ENCODE results near the gene FIGN. TPM values are rescaled to one million over a fixed set of nuclear protein-coding genes. Genes with fewer than 3 reads are reported as not detected.

The FIGN gene
- total RNA-seq, 3 donors from 2014 or later: not detected

DNA sequence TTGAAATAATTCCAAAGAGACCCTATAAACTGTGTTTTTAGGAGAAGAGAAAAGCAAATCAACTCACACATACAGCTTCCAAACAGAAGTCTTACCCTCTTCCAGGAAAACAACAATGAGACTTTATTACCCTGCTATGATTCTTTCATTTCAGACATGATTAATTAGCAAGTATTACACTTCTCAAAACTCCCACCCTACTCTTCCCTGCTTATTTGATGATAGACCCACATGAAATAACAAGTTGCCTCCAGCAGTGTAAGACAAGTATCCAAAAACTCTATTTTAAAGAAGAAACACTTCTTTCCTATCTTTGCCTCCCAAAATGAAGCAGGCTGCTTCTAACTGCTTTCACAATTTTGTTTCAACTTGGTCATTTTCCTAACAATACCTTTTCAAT lies 4.1 kb downstream of the FIGN start:
- ATAC-seq (no peak), DNase-seq (no peak)
- peaks cover 3% of the 10 kb centered on the region for H3K4me1 Mint-ChIP-seq (ENCODE audit: low read depth)
- peaks cover 12% of the 10 kb centered on the region for H3K27me3 Mint-ChIP-seq (ENCODE audit: low read depth)
- H3K36me3 Mint-ChIP-seq (ENCODE audit: insufficient read depth): no peaks in the 10 kb centered on the region
- H3K9me3 Mint-ChIP-seq: peaks cover 4% of the 10 kb centered on the region
- no peak overlapping the region for H3K4me3 Mint-ChIP-seq

DNA sequence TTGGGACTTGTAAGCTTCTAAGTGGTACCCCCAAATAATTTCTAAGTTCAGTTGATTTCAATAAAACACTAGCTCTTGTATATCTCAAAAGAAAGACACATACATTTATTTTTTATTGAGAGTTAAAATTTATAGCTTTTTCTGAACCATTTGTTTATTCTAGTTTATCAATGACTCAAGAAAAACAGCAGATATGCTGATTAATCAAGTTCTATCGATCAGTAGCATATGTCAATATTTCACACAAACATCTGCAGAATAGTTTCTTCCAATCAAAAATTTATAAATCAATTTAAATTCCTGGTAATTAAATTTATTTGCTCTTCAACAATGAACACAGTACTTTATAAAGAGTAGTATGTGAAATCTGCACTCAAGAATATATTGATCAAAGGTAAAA lies 5.3 kb downstream of the FIGN start:
- H3K4me1 Mint-ChIP-seq (ENCODE audit: low read depth): no peaks in the 10 kb centered on the region
- peaks cover 8% of the 10 kb centered on the region for H3K27me3 Mint-ChIP-seq (ENCODE audit: low read depth)

DNA sequence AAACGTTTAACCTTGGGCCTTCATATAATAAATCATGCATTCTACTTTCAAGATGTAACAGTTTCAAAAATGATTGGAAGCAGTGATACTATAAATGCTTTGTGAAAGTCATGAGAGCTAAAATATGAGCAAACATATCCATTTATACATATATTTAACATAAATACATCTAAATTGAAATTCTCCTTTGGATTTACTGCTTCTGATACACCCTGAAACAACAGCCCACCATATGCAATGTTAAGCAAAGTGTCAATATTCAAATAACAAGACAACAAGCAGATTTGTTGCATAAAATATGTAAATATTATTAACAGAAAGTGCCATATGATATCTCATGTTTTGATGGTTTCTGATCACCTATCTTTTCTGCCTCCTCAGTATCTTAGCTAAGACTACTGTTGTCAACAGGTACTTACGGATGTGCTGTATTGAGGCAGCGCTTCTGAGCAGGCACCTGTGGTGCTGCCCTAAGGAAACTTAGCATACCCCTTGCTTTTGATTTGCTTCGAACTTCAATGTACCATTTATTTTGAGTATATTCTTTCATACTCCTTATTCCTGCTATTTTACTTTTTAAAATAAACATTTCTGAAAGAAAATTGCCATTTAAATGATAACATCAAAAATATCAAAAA lies 6.1 kb downstream of the FIGN start:
- Mint-ChIP-seq H3K4me3 (no peak overlapping the region), H3K27me3 (ENCODE audit: low read depth) (peaks cover under 1% of the 10 kb centered on the region), H3K36me3 (ENCODE audit: insufficient read depth) (no peaks in the 10 kb centered on the region), H3K4me1 (ENCODE audit: low read depth) (no peaks in the 10 kb centered on the region), H3K9me3 (no peaks in the 10 kb centered on the region)
- DNase-seq (no peak), ATAC-seq (no peak)

More for the DNA sequence above, 5.3 kb downstream of the FIGN start:
- Mint-ChIP-seq H3K4me3 (no peak overlapping the region), H3K36me3 (ENCODE audit: insufficient read depth) (no peaks in the 10 kb centered on the region), H3K9me3 (no peaks in the 10 kb centered on the region)
- no peak for DNase-seq
- ATAC-seq: no peak

DNA sequence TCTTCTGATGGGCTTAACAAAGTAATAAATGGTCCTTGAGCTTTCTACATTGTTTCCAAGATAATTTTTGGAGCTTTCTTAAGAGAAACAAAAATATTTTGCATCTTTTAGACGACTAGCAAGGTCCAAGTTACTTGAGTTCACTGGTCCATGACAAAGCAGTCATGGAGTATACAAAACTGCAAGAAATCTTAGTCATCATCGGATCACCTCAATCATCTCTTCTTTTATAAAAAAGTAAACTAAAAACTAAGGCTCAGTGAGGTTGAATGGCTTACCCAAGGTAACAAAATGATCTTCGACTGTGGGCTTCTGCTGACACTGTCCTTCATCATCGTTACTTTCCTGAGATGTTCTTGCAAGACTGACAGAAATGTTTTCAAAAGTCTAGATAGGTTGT lies 11.9 kb downstream of the FIGN start:
- no peak overlapping the region for H3K4me3 Mint-ChIP-seq
- DNase-seq (no peak), ATAC-seq (no peak)
- H3K27me3 Mint-ChIP-seq (ENCODE audit: low read depth): no peaks in the 10 kb centered on the region
- no peaks in the 10 kb centered on the region for H3K36me3 Mint-ChIP-seq (ENCODE audit: insufficient read depth)
- H3K4me1 Mint-ChIP-seq (ENCODE audit: low read depth): no peaks in the 10 kb centered on the region
- no peaks in the 10 kb centered on the region for H3K9me3 Mint-ChIP-seq

DNA sequence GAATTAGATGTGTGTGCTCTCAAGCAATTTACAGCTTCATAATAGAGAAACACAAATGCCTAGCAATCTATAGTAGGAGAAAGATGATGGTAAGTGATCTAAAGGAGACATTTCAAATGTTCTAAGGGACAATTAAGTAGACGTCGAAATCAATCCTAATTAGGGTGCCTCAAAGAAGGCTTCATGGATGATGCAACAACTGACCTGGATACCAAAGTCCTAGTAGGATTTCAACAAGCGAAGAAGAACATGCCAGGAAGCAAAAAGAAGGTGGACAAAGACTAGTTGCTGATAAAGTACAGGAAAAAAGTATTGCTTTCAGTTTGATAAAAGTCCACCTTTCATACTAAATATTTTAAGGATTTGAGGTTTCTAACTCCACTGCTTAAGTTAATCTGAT lies 12.5 kb downstream of the FIGN start:
- Mint-ChIP-seq H3K9me3 (no peaks in the 10 kb centered on the region), H3K27me3 (ENCODE audit: low read depth) (no peaks in the 10 kb centered on the region), H3K36me3 (ENCODE audit: insufficient read depth) (no peaks in the 10 kb centered on the region), H3K4me1 (ENCODE audit: low read depth) (no peaks in the 10 kb centered on the region), H3K4me3 (no peak overlapping the region)
- ATAC-seq: no peak
- DNase-seq: no peak

DNA sequence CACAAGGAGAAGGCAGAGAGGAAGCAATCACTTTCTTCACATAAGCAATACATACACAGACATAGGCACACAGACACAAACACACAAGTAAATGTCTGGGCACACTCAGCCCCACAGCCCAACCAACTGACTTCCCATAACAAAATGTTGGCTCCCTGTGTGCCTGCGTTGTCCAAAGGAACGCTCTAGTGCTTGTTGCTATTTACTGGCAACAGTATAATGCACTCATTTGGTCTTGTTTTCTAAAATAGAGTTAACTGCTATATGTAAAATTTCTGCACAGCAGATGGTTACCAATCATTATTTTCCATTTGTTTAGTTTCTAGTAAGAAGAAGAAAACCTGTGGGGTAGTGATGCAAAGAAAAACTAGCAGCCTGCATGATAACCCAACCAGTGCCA lies 16.5 kb downstream of the FIGN start:
- Mint-ChIP-seq H3K36me3 (ENCODE audit: insufficient read depth) (no peaks in the 10 kb centered on the region), H3K9me3 (no peaks in the 10 kb centered on the region), H3K4me3 (no peak overlapping the region), H3K27me3 (ENCODE audit: low read depth) (no peaks in the 10 kb centered on the region), H3K4me1 (ENCODE audit: low read depth) (no peaks in the 10 kb centered on the region)
- ATAC-seq (no peak), DNase-seq (no peak)

DNA sequence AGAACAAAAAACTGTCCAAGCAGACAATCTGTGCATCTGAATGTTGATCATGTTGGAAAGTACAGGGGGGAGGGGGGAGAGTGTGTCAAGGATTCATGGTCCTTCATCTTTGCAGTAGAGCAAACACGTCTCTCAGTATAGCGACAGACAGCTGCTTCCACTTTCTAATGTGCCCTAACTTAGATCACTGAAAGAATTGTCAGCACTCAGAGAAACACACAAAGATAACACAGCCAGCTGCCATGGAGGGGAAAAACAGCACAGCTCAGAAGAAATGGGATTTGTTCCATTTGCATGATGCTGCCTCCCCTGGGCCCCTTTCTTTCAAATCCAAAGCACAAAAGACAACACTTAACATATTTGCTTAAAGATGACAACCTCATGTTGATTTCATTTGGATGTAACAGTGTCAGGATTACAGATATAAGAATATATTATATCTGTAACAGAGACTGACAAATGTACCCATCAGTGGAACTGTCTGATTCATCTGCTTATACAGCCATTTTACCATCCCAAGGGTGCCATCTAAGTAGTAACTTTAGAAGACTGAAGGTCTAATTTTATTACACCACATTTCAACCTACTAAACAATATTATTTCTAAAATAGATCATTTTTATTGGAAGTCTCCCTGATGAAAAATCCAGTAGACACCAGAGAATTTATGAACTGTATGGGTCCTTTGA lies 17.7 kb downstream of the FIGN start:
- no peak for DNase-seq
- H3K27me3 Mint-ChIP-seq (ENCODE audit: low read depth): no peaks in the 10 kb centered on the region
- H3K4me3 Mint-ChIP-seq: no peak overlapping the region
- no peaks in the 10 kb centered on the region for H3K9me3 Mint-ChIP-seq
- ATAC-seq: no peak
- no peaks in the 10 kb centered on the region for H3K36me3 Mint-ChIP-seq (ENCODE audit: insufficient read depth)
- H3K4me1 Mint-ChIP-seq (ENCODE audit: low read depth): no peaks in the 10 kb centered on the region

DNA sequence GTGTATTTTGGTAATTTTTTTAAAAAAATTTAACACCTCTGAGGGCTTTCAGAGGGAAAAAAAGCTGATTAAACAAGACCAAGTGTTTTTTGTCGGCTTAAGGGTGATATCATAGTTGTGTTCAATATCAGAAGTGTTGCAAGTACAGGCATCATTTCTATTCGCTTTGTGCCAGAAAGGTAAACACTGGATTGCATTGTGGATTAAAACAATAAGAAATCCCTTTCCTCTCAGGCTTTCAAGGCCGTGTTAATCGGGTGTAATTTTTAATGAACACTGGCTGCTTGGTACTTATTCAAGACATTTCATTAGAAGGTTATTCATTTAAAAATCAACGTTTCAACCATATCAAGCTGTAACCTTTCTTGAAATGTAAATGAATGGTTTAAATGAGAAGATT lies 18.3 kb downstream of the FIGN start:
- no peaks in the 10 kb centered on the region for H3K36me3 Mint-ChIP-seq (ENCODE audit: insufficient read depth)
- DNase-seq (no peak), ATAC-seq (no peak)
- no peaks in the 10 kb centered on the region for H3K27me3 Mint-ChIP-seq (ENCODE audit: low read depth)
- no peaks in the 10 kb centered on the region for H3K4me1 Mint-ChIP-seq (ENCODE audit: low read depth)
- no peak overlapping the region for H3K4me3 Mint-ChIP-seq
- no peaks in the 10 kb centered on the region for H3K9me3 Mint-ChIP-seq

DNA sequence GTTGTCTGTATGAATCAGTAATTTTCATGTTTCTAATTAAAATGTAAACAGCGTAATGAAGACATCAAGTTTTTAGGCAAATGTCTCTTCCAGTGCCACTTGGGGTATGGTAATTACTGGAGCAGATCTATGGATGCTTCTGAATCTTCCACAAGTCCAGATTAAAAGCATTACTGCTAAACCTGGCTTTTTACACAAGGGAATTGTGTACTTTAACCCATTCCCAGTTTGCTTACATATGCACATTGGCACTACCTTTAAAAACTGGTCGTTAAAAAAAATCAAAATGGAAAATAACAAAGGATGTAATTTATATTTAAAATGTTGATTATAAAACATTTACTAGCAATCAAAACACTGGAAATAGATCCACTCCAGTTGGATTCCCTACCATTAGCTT lies 19.7 kb downstream of the FIGN start:
- H3K4me3 Mint-ChIP-seq: no peak overlapping the region
- no peaks in the 10 kb centered on the region for H3K27me3 Mint-ChIP-seq (ENCODE audit: low read depth)
- H3K9me3 Mint-ChIP-seq: no peaks in the 10 kb centered on the region
- ATAC-seq: no peak
- no peaks in the 10 kb centered on the region for H3K36me3 Mint-ChIP-seq (ENCODE audit: insufficient read depth)
- H3K4me1 Mint-ChIP-seq (ENCODE audit: low read depth): no peaks in the 10 kb centered on the region
- no peak for DNase-seq

DNA sequence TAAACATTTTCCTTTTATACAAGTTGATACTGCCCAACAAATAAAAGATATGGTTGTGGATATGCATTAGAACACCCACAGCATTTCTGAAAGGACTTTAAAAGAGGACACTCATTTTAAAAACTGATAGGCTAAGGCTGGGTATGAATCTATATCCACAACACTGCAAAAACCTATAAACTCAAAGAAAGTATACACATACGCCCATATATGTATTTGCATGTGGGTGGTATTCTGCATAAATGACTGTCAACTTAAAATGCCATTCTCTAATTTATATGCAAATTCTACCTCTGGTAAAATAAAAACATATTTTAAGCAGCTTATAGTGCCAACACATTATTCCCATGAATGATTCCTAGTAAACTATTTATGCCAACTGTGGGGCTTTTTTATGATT lies 20.1 kb downstream of the FIGN start:
- Mint-ChIP-seq H3K27me3 (ENCODE audit: low read depth) (no peaks in the 10 kb centered on the region), H3K9me3 (no peaks in the 10 kb centered on the region), H3K4me3 (no peak overlapping the region), H3K4me1 (ENCODE audit: low read depth) (no peaks in the 10 kb centered on the region), H3K36me3 (ENCODE audit: insufficient read depth) (no peaks in the 10 kb centered on the region)
- DNase-seq: no peak
- no peak for ATAC-seq

DNA sequence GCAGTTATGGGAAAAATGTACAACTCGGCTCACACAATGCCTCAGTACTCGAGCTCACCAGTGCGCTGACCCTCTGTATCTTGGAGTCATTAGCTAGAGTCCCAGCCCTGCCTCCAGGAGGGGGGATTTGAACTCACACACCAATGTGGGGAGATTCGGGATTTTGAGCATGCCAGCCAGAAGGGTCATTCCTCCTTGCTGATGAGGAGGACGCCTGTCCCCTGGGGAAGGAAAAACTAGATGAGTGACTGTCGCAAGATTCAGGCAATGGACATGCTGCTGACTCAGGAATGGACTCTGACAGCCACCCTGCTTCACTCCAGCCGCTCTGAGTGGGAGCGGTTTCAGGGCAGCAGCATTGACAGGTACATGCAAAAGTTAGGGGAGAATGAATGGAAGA lies 20.6 kb downstream of the FIGN start:
- Mint-ChIP-seq H3K4me3 (no peak overlapping the region), H3K9me3 (no peaks in the 10 kb centered on the region), H3K36me3 (ENCODE audit: insufficient read depth) (no peaks in the 10 kb centered on the region), H3K4me1 (ENCODE audit: low read depth) (no peaks in the 10 kb centered on the region), H3K27me3 (ENCODE audit: low read depth) (no peaks in the 10 kb centered on the region)
- ATAC-seq: no peak
- no peak for DNase-seq

DNA sequence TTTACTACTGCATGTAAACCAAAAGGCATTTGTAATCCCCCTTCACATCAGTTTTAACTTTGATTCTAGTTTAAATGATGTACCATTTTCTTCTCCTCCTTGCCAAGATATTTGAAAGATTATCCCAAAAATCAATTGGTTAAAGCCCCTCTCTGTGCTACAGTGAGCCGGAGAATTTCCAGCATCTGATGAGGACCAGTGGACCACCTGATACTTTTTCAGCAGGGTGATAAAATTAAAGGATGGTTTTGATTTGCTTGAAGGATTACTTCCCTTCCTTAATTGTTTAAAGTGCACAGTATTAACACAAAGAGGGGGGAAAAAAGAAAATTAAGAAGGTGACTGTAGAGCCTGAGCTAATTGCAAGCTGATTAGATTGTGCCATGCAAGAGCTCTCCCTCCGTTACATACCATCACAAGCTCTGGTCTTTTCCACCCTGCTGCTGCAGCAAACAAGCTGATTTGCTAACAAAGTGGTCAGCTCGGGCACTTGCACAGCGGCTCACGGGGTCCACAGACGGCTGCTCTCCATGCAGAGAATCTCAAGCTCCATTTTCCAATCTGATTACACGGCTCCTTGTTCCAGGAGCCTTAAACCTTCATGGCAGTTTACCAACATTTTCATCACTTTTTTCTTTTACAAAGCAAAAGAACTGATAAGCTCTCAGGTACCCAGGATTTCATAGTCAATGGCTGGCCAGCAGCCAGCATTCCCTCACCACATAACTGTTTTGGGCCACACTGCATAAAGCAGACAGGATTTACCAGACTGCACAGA lies 22.1 kb downstream of the FIGN start:
- no peak for DNase-seq
- Mint-ChIP-seq H3K9me3 (no peaks in the 10 kb centered on the region), H3K36me3 (ENCODE audit: insufficient read depth) (no peaks in the 10 kb centered on the region), H3K27me3 (ENCODE audit: low read depth) (no peaks in the 10 kb centered on the region), H3K4me1 (ENCODE audit: low read depth) (no peaks in the 10 kb centered on the region), H3K4me3 (no peak overlapping the region)
- no peak for ATAC-seq

DNA sequence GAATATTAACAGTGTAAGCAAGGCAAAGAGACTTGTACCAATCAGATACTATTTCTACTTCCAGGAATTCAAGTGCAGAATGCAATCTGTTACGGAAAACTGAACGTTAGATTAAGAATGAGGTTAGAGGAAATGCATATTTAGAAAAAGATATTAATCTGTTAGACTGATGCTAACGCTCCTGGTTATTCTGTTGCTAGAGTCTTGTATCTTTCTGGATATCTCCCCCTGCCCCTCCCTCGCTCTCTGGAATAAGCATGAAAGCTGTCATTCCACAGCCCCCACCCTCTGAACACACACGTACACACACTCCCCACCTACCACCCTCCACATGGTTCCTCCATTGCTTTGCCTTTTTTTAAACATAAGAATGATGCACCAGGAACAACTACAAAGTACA lies 24.1 kb downstream of the FIGN start:
- DNase-seq (no peak), ATAC-seq (no peak)
- no peak overlapping the region for H3K4me3 Mint-ChIP-seq
- no peaks in the 10 kb centered on the region for H3K4me1 Mint-ChIP-seq (ENCODE audit: low read depth)
- H3K27me3 Mint-ChIP-seq (ENCODE audit: low read depth): no peaks in the 10 kb centered on the region
- no peaks in the 10 kb centered on the region for H3K9me3 Mint-ChIP-seq
- no peaks in the 10 kb centered on the region for H3K36me3 Mint-ChIP-seq (ENCODE audit: insufficient read depth)

DNA sequence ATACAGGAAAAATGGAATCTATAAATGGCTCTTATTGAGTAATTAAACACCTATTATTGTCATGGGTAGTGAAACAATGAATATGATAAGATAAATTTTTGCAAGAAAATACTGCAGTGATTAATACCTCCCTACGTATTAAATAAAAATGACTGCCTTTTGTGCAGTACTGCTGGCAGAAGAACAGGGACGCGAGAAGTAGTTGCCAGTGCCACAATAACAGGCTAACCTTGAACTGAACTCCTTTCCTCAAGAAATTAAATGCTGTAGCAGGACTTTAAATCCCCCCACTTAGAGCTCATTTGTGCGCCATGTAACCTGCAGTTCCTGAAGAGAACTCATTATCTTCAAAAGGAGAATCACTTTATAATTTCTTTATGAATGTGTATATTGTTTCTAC lies 24.6 kb downstream of the FIGN start:
- H3K4me1 Mint-ChIP-seq (ENCODE audit: low read depth): no peaks in the 10 kb centered on the region
- no peak overlapping the region for H3K4me3 Mint-ChIP-seq
- no peaks in the 10 kb centered on the region for H3K9me3 Mint-ChIP-seq
- DNase-seq (no peak), ATAC-seq (no peak)
- H3K36me3 Mint-ChIP-seq (ENCODE audit: insufficient read depth): no peaks in the 10 kb centered on the region
- H3K27me3 Mint-ChIP-seq (ENCODE audit: low read depth): no peaks in the 10 kb centered on the region

DNA sequence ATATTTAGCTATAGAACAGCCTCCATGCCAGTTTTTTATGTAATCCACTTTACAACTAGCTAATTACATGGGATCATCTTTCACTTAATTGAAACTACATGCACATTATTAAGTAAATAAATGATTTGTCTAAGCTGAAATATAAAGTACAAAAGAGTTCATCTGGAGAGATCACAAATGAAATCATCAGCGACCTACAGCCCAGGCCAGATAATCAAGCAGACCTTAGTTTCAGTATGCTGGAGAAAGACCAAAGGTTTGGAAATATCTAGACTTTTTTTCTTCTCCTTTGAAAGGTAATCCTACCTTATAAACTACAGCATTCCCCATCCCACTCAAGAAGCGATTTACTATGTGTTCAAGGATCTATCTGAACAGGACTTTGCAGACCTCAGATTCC lies 26.5 kb downstream of the FIGN start:
- Mint-ChIP-seq H3K36me3 (ENCODE audit: insufficient read depth) (no peaks in the 10 kb centered on the region), H3K4me1 (ENCODE audit: low read depth) (no peaks in the 10 kb centered on the region), H3K27me3 (ENCODE audit: low read depth) (no peaks in the 10 kb centered on the region), H3K4me3 (no peak overlapping the region), H3K9me3 (no peaks in the 10 kb centered on the region)
- no peak for DNase-seq
- ATAC-seq: no peak

All from activated T-cell treated with anti-CD3 and anti-CD28 coated beads, Interleukin-2, amount 50 U/mL, for 4 hours (primary cell).